ENCODE results near the gene PSMA6.

DNA sequence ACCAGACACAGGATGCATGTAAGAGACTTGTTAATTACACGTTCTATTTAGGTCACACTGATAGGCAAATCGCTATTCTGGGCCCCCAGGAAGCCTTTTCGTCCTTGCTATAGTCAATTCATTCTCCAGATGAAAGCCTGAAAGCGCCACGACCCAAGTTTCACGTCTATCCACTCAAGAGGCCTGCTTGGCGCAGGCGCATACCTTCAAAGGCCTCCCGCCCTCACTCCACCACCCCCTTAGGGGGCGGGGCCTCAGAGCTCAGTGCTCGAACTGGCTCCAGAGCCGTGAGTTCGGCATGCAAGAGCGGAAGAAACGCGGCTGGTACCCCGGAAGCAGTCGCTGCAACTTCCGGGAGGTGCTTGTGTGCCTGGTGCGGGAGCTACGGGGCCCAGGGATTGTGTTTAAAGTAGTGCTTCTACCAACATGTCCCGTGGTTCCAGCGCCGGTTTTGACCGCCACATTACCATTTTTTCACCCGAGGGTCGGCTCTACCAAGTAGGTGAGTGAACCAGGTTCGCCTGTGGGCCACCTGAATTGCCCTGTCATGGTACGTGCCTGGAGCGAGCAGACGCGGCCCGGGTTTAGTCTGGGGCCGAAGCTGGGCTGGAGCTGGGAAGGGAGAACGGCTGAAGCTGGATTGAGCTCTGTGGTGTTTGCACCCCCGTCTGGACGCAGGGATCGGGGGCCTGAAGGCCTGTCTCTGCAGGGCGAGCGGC, at the start of gene PSMA6:
- TF ChIP-seq POLR2AphosphoS5 (IDR thresholded peaks at IDR 0.05; ENCODE audit: low read depth) (peak; percentile 78), EZH2 (IDR thresholded peaks at IDR 0.05; ENCODE audit: low read depth, unreplicated experiment) (no peak), EZH2phosphoT487 (IDR thresholded peaks at IDR 0.05; ENCODE audit: unreplicated experiment) (no peak)
- TF ChIP-seq, protein P1, sequence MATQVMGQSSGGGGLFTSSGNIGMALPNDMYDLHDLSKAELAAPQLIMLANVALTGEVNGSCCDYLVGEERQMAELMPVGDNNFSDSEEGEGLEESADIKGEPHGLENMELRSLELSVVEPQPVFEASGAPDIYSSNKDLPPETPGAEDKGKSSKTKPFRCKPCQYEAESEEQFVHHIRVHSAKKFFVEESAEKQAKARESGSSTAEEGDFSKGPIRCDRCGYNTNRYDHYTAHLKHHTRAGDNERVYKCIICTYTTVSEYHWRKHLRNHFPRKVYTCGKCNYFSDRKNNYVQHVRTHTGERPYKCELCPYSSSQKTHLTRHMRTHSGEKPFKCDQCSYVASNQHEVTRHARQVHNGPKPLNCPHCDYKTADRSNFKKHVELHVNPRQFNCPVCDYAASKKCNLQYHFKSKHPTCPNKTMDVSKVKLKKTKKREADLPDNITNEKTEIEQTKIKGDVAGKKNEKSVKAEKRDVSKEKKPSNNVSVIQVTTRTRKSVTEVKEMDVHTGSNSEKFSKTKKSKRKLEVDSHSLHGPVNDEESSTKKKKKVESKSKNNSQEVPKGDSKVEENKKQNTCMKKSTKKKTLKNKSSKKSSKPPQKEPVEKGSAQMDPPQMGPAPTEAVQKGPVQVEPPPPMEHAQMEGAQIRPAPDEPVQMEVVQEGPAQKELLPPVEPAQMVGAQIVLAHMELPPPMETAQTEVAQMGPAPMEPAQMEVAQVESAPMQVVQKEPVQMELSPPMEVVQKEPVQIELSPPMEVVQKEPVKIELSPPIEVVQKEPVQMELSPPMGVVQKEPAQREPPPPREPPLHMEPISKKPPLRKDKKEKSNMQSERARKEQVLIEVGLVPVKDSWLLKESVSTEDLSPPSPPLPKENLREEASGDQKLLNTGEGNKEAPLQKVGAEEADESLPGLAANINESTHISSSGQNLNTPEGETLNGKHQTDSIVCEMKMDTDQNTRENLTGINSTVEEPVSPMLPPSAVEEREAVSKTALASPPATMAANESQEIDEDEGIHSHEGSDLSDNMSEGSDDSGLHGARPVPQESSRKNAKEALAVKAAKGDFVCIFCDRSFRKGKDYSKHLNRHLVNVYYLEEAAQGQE (IDR thresholded peaks at IDR 0.05; ENCODE audit: unreplicated experiment), result no peak
- TF ChIP-seq, protein P2, sequence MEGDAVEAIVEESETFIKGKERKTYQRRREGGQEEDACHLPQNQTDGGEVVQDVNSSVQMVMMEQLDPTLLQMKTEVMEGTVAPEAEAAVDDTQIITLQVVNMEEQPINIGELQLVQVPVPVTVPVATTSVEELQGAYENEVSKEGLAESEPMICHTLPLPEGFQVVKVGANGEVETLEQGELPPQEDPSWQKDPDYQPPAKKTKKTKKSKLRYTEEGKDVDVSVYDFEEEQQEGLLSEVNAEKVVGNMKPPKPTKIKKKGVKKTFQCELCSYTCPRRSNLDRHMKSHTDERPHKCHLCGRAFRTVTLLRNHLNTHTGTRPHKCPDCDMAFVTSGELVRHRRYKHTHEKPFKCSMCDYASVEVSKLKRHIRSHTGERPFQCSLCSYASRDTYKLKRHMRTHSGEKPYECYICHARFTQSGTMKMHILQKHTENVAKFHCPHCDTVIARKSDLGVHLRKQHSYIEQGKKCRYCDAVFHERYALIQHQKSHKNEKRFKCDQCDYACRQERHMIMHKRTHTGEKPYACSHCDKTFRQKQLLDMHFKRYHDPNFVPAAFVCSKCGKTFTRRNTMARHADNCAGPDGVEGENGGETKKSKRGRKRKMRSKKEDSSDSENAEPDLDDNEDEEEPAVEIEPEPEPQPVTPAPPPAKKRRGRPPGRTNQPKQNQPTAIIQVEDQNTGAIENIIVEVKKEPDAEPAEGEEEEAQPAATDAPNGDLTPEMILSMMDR (conservative IDR thresholded peaks at IDR 0.05; ENCODE audit: low read depth in 2 of 2), result no peak

Data from GM23338 (cell line).